Kidney glomerular epithelial cell (primary cell): ENCODE measurements around the gene PPP1R27.
A peak's percentile ranks its signal among the peaks of the same experiment; 100 is the strongest.

Experiments used
- DNase-seq: peaks from one replicate; lab custom pipeline; 2025; lab: John Stamatoyannopoulos, UW

Gene PPP1R27, protein sequence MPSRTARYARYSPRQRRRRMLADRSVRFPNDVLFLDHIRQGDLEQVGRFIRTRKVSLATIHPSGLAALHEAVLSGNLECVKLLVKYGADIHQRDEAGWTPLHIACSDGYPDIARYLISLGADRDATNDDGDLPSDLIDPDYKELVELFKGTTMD

DNA sequence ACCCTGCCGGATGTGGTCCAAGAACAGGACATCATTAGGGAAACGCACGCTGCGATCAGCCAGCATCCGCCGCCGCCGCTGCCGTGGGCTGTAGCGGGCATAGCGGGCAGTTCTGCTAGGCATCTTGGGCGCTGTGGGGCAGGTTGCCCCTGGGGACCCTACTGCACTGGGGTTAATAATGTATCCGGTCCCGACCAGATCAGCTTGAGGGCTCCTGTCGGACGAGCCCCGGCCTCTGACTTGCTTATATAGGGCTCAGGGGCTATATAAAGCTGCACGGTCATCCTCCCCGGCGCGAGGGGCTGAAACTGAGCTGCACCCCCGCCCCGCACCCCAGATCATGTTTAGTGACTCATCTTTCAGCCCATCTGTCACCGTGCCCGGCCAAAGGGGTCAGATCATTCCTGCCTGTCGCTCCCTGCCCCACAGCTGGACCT is at the start of gene PPP1R27:
PPP1R27 (minus strand) TSS at position 220 of the 437 bp plus-strand sequence; CDS start at position 123, 97 bp downstream.
- DNase-seq, result no peak

DNA sequence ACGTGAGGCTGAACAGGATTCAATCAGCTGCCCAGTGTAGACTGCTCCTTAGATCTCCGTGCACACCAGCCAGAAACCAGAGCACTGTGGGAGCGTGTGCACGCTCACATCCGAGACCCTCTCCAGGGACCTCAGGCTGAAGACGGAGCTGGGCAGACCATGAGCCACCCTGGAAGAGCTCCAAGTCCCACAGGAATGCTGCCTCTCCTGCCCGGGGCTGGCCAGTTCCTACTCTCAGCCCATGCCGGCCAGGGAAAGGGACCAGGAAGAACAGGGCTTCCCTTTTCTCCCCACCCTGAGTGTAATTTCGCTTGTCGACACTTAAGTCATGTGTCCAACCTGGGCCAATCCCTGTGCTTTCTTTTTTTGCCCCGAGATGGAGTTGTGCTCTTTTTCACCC is 49.7 kb upstream of the PPP1R27 start:
- no peak for DNase-seq

DNA sequence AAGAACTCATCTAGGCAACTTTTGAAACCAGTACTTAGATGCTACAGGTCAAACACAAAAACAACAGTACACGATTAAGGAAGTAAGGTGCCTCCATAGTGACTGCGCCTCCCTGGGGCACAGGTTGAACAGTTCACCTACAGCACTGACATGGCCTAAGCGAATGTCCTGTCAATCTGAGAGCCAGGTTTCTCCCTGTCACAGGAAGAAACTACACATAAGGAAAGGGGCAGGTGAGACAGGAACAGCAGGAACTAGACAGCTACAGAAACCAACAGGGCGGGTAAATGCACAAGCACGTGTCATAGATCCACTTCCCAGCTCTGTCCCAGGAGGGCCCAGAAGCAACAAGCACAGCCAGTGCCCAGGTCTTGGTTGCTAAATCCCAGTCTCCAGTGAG is 44.3 kb upstream of the PPP1R27 start:
- no peak for DNase-seq

DNA sequence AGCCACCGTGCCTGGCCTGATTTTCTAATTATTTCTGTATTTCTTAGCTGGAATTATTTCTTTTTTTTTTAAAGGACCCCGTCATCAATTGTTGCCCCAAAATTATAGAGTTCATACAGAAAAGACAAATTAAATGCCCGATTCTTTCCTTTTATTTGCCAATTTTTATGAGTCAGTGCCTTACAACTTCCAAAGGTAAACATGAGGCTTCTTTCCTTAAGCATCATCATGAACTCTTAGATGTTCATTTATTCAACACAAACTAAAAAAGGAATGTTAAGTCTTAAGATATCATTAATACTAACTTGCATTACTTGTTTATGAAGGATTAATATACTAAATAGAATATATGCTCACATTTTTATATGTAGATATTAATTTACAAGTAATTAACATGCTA is 43.4 kb upstream of the PPP1R27 start:
- DNase-seq, result no peak

DNA sequence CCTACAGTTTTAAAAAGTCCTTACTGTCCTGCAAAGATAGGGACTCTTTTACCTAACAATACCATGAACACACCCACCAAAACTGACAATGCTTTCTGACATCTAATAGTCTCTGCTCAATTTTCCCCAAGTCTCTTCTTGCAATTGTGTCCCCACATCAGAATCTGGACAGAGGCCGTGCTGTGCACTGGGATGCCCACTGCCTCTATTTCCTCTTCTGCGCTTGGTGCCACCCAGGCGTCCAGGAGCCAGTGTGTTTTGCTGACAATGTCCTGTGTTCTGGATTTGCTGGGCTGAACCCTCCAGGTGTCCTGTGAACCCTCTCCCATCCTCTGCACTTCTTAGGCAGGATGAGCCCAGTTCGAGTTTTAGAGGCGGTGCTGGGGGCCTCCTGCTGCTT is 42.7 kb upstream of the PPP1R27 start:
- no peak for DNase-seq

DNA sequence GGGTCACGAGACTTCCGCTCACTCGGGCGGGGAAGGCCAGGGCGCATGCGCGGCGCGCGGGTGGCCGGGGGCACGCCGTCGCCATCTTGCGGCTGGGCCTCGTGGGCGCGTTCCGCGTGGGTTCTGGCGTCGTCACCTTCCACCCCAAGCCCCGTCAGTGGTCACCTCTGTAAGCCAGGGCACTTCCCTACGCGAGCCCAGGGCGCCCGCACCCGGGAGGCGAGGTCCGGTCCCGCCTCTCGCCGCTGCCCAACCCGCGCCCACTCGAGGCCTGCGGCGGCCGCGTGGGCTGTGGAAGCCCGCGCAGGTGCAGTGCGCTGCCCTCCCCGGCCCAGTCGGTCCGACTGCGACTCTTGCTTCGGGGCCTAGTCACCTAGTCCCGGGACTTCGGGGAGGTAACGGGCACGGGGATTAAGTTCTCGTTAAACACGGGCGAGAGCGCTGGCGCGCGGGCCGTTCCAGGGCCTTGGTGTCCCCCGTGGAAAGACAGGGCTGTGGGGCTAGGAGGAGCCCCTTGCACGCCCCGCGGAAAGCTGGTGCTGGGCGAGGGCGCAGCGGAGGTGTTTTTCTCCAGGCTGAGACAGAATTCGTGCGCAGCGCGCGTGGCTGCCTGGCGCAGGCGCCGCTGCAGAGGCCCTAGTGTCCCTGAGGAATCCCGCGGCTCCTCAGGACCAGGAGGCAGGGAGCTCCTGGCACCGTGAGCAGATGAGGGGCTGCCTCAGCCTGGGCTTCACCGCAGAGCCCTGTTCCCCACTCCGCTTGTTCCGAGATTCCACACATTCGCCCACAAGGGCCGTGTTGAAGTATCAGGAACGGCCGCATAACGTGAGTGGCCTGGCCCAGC is 36.8 kb upstream of the PPP1R27 start:
- peak; percentile 35 for DNase-seq

DNA sequence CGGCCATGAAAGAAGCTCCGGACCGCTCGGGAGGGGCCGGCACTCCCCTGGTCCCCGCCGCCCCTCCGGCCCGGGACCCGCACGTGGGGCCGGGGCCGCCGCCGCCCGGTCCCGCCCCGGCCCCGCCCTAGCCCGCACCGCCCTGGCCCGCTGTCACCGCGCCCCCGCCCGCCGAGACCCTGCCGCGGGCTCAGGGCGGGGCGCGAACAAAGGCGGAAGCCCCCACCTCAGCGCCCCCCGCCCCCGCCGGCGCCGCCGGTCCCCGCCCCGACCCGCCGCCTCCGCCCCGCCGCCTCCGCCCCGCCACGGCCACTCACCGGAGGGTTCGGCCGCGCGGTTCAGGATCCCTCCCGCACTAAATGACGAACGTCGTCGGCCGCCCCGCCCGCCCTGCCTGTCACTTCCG is 36.1 kb upstream of the PPP1R27 start, which contains the start of gene ARHGDIA:
ARHGDIA (minus strand) TSS at position 357 of the 406 bp plus-strand sequence. CDS start 1,407 bp downstream, outside the sequence.
- no peak for DNase-seq

DNA sequence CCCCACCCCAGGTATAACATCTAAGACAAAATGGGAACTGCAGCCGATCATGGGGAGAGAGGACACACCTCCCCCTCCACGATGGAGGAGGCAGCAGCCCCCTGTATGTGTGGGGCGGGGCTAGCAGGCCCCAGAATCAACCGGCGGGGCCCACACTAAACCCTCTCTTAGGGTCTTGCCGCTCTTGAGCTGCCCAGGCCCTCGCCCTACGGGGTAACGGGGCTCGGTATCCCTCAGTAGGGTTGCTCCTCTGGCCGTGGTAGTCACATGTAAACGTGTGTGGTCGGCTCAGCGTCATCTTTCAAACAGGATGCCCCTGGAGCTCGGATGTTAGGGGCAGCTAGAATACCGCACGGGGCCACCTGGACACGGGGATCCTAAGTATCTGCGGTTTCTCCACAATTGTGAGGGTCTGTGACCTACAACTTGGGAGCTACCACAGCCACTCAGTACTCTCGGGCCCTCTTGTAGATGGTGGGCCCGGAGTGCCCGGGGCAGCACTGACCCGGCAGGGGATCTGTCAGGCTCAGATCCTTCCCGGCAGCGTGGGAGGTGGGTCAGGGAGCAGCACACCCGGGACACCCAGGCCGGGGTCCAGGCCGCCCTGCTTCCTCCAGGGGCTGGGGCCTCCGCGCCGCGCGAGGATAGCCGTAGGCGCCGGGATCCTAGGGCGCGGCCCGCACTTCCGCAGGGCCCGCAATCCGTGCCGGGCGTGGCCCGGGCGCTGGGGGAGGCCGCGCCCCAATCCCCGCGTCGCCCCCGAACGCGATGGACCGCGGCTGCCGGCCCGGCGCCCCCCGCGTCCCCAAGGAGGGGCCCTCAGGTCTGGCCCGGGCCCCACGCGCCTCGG is 35.5 kb upstream of the PPP1R27 start:
- no peak for DNase-seq

DNA sequence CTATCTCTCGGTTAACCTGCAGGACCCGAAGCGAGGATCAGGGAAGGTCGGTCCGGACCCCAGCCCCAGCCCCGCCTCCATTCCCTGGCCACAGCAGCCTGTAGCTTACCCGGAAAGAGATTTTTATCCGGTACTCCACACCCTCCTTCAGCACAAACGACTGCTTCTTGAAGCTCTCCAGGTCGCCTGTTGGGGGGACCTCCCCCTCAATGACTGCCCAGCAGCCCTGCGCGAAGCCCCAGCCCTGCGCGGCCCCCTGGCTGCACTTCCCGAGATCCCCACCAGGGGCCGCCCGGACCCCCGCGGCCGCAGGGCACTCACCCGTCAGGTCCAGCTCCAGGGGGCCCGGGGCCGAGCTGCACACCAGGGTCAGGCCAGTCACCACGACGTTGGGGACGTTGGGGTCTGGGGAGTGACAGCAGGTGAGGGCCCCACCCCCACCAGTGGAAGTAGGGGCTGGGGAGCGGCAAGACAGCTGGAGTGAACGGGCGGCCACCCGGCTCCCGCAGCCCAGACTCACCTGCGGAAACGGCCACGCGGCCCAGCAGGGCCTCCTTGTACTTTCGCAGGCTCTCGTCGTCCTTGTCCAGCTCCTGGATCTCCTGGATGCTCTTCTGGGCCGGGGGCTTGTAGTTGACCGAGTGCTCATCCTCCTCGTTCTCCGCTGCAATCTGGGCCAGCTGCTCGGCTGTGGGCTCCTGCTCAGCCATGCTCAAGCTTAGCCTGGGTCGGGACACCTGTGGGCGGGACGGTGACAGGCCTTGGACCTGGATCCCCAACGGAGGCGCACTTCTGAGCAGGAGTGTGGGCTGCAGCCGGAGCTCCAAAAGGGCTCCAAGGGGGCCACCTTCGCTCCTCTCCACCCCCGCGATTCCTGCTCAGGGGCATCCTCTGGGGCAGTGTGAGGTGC is 34.6 kb upstream of the PPP1R27 start:
- no peak for DNase-seq

DNA sequence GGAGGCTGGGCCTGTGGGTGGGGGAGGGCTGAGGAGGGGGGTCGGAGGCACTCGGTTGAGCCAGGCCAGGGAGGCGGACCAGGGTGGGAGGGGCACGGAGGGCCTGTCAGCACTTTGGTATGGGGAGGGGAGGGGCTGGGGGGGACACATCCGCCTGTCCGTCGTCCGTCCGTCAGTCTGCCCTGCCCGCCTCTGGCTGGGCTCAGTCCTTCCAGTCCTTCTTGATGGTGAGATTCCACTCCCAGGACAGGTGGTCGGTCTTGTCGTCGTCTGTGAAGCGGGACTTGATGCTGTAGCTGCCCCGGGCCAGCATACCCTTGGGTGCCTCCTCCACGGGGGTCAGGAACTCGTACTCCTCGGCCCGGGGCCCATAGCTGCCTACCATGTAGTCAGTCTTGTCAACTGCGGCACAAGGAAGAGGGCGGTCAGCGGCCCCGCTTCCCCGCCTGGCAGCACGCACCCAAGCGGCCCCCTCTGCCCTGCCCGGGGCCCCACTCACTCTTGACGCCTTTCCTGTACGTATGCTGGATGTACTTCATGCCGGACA is 33.9 kb upstream of the PPP1R27 start:
- DNase-seq, result peak; percentile 63

DNA sequence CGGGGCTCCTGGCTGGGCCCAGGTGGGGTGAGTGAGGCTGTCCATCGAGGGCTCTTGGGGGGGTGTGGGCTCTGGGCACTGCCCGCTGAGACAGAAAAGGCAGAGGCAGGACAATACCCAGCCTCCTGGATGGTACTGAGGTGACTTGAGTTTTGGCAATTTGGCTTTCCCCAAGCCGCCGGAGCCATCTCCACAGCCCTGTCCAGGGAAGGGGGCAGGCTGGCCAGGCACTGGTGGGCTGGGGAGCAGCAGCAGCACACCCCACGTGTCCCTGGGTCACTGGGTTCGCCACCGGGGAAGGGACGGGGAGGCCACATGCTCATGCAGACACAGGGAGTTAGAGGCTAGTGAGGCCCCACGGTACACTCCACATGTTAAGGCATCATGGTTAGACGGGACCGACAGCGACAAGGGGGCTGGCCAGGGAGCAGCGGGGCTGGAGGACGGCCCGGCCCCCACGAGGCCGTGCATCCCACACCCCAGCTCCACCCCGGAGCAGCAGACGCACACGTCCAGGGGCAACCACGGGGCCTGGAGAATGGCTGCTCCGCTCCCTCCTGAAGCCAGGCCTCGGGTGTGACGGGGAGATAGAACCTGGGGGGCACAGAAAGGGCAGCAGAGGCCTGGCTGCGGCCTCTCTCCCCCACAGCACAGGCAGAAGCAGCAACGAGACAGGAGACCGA is 33.3 kb upstream of the PPP1R27 start:
- no peak for DNase-seq

DNA sequence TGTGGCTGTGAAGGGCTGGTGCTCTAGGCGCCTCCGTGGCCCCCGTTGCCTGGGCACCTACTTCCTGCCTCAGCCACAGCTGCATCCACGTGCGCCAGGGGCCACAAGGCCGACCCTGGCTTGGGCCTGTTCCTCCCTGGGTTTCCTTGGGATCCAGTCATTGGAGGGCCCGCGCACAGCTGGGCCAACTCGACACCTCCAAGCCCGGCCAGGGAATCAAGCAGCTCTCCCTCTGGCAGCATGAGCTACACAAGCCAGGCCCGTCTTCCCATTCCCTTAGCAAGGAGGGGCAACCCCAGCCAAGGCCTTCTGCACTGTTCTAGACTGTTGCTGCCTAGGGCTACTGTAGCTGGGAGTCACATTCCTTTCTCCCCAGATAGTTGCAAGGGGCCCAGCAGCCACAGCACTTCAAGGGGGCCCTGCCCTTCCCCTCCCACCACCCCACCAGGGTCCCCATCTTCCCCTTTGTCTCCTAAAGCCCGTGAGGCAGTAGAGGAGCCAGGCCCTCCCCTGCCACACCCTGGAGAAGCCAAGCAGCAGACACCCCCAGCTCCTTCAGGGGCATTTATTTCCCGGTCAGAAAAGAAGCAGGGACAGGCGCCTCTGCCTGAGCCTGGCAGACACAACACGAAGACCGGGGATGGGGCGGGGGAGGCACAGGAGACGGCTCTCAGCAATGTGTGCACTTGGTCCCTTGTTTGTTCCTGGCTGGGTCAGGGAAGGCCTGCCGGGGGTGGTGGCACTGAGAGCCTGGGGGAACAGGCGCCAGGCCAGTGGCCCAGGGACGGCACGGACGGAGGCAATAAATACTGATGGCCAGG is 32.5 kb upstream of the PPP1R27 start:
- no peak for DNase-seq

DNA sequence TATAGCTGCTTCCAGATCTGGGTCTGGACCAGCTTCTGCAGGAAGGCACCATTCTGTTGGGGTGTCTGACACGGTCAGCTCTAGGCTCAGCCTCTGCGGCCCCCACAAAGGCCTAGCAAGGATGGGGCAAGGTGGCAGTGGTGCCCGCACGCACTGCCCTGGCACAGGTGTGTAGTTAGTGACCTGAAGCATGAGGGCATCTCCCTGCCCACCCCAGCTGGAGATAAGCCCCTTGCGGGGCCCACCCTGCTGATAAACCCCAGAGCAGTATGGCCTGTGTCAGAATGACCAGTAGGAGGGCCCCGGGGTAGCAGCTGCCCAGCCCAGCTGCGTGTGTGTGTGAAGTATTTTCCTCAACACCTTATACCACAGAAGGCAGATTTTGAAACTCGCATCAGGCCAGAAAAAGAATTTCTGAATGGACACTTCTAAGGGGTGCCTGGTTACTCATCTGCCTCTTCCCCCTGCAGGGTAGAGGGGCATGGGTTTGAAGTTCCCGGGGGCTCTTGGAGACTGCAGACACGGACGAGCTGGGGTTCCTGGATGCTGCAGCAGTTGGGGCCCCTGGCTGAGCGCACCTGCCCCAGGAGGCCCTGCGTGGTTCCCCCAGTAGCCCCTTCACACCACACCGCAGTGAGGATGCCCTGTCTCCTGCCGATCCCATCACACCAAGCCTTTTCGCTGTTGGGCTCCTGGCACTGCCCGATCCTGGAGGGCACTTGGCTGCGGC is 31.8 kb upstream of the PPP1R27 start:
- no peak for DNase-seq

DNA sequence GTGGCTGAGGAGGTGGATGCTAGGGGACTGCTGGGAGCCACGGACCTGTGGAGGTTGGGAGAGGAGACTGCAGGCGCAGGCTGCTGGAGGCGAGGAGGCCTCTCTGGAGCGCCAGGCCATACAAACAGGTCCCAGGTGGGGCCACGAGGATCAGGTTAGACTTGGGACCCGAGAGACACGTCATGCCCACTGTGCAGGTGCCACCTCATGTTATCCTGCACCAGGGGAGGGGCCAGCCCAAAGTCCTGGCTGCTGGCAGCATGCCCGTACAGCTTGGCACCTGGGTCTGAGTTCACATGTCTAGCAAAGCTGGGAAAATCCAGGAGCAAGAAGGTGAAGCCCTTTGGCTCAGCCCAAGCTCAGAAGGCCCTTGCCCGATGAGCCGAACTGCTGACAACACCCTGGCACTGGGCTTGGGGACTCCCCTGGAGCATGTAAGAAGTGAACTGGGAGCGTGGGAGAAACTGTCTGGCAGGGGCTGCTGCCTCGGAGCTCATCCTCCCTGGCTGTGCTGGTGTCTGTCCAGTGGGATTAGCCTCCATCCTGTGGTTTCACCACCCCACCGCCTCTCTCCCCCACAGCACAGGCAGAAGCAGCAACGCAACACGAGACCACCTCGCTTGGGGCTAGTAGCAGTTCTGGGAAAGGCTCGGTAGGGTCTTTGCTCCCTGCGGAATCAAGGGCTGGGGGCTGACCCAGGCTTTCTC is 31.0 kb upstream of the PPP1R27 start:
- DNase-seq, result peak; percentile 37

DNA sequence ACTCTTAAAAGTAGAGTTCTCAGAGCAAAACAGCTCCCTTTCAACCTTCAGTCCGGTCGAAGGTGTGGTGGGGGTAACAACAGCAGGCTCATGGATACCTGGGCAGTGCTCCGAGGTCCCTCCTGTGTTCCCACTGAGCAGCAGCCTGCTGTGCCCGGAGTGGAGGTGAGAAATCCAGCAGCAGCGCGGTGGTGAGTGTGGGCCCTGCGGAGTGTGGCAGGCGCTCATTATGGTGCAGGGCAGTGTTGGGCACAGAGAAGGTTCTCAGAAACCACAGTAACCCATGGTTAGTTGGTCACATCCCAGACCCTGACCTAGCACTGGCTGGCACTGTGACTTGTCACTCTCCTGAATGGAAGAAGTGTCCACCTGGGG is 30.5 kb upstream of the PPP1R27 start:
- no peak for DNase-seq

DNA sequence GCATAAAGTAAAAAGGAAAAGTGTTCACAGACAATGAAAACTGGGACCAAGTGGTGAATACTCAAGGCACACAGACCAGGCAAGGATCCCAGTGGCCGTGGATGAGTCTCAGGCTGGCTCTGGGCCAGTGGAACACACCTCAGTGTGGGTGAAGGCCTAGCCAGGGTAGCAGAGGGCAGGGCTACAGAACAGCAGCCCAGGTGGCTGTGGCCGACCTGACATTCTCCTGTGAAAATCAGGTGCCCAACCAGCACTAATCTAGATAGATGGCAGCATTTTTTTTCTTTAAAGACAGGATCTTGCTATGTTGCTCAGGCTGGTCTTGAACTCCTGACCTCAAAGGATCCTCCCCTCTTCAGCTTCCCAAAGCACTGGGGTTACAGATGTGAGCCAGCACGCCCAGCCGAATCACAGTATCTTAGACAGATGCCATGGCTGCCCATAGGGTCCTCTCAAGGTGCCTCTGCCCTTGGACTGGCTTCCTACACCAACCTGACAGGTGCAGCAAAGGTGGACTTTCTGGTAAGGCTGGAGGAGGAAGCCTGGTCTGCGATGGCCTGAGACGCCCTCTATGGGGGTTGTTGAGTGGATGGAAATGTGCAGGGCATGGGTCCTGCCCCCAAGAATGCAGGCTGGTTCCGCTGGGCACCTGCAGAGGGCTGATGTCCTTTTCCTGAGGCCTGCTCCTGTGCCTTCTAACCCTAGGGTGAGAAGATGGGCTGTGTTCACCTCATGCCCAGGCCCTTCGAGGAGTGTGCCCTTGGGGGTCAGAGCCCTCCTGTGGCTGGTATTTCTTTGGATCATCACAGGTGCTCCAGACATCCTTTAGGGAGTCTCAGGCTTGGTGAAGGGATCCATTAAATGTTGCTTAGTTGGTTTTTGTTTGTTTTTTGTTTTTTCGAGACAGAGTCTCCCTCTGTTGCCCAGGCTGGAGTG is 29.3 kb upstream of the PPP1R27 start:
- no peak for DNase-seq

DNA sequence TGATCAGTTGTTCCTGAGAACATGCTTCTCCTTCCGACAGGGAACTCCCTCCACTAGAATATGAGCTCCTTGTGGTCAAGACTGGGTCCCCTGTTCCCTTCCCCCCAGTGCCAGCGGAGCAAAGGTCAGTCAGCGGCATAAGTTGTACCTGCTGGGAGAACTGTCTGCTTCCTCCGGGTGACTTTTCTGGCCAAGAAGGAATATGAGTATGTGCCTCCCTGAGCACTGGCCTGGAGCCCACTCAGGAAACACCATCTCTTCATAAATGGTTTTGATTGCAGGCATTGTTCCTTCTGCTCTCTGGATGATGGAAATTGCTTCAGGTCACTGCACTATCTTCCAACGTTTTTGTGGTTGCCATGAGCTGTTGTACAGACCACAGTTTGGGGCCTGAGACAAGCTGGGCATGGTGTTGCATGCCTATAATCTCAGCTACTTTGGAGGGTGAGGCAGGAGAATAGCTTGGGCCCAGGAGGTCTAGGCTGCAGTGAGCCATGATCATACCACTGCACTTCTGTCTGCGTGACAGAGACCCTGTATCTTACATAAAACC is 28.3 kb upstream of the PPP1R27 start:
- DNase-seq, result no peak
